AG08395 (cell line): Measurements from ENCODE around the gene TBC1D22A.

Experiments used
- DNase-seq: peaks from one replicate; pipeline ENCODE4 v3.0.0; 2012; ENCODE audit warnings: mixed read lengths, low spot score

TBC1D22A gene

DNA sequence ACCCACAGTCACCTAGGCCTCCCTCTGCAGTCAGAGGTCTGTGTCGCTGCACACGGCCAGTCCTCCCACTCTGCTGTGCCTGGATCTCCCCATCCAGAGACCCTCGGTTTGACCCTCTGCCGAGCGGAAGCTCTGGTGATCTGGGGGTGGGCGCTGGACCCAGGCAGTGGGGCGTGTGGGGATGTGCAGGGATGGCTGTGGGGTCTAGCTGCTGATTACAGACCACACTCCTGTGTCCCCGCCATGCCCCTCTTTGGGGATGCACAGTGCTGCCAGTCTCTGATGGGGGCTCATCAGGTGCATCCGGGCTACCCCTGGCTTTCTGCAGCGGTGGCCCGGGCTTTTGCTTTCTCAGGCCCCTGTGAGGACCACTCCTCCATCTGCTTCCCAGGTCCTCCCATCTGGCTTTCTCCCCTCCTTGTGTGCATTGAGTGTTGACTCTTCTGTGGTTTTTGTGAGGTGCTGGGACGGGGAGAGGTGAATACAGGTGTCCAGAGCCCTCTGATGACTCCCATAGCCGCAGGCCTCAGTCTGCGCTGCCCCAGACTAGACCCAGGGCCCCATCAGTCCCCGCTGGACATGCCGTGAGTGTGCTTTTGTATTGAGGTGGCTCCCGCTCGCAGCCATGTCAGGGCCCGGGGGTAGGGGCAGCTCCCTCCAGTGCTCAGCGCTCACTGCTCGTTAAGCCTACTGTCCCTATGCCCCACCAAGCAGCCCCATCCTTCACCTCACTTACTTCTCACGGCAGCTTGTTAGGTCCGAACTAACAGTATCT lies 251.6 kb downstream of the TBC1D22A start:
- no peak for DNase-seq

DNA sequence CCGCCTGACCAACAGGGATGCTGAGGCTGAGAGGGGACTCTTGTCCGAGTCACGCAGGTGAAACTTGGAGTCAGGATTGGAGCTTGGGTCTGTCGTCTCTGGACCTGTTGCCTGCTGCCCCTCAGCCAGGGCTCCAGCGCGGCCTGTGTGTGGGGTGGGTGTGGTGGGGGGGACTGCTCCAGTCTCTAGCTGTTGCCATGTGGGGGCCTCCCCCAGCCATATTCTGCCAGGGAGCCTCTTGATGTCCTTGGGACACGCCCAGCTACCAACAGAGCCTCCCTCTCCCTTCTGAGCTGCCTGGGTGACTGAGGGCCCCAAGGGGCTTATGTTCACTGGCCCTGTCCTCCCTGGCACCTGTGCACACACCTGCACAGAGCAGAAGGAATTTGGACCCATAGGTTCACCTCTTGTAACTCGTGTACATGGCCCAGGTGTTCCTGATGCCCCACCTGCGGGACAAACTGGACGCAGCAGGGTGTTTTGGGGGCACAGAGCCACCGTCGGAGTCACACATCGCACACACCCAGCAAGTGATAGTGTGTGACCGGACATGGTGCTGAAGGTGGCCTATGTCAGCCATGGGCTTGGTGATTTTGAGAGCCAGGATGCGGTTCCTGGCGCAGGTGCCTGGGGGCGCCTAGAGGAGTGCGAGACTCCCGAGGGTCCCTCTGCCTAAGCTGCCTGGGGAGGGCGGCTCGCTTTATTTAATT lies 252.3 kb downstream of the TBC1D22A start:
- DNase-seq: no peak

DNA sequence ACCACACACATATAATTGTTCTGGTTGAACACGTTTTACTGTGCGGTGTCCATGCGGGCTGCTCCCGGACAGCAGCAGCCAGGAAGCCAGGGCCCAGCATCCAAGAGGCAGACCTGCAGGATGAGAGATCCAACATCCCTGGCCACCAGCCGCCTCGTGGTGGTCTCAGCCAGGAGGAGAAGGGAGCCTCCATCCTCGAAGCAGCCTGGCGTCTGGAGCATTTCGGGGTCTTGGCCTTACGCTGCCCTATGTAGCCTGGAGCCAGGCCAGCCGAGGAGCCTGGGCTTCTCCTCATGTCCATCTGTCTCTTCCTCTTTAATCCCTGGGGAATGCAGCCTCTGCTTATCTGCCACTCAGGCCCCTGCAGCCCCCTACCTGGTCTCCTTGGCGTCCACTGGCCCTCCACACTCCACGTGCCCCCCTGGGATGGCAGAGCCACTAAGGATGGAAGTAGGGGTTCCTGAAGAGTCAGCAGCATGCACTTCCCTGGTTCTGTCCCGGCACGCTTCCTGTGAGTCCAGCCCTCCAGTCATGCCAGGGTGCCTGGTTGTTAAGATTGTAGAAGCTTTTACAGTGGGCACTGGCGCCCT lies 253.2 kb downstream of the TBC1D22A start:
- DNase-seq: no peak

DNA sequence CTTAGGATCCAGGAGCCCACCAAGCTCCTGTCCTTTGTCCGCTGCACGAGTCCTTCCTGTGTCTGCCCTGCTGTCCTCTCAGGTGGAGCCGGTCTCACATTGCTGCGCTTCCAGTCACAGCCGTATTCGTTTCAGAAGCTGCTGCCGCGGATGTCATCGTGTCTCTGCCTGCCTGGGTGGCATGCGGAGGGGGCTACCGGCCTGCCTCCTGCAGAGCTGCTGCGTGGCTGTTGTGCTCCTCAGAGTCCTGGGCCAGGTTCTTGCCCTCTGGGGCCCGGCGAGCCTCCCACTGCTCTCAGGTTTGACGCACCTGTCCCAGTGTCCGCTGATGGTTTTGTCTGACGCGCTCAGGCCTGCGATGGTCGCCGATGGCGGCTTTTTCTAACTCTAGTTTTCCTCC lies 254.2 kb downstream of the TBC1D22A start:
- no peak for DNase-seq

DNA sequence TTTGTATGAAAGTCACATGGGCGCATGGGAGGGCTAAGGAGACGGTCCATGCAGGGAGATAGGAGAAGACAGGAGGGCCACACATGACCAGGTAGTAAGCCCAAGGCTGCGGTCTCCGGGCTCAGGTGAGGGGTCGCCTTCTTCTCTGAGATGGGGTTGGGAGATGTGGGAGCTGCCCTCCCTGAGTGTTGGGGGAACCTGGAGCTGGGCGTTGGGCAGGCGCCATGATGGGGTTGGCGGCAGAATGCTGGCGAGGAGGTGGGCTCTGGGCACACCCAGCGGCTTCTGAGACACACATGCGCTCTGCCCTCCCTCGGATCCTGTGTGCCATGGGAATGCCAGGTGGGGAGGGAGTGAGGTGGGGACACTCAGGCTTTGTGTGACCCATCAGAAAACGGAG lies 254.8 kb downstream of the TBC1D22A start:
- DNase-seq: no peak

DNA sequence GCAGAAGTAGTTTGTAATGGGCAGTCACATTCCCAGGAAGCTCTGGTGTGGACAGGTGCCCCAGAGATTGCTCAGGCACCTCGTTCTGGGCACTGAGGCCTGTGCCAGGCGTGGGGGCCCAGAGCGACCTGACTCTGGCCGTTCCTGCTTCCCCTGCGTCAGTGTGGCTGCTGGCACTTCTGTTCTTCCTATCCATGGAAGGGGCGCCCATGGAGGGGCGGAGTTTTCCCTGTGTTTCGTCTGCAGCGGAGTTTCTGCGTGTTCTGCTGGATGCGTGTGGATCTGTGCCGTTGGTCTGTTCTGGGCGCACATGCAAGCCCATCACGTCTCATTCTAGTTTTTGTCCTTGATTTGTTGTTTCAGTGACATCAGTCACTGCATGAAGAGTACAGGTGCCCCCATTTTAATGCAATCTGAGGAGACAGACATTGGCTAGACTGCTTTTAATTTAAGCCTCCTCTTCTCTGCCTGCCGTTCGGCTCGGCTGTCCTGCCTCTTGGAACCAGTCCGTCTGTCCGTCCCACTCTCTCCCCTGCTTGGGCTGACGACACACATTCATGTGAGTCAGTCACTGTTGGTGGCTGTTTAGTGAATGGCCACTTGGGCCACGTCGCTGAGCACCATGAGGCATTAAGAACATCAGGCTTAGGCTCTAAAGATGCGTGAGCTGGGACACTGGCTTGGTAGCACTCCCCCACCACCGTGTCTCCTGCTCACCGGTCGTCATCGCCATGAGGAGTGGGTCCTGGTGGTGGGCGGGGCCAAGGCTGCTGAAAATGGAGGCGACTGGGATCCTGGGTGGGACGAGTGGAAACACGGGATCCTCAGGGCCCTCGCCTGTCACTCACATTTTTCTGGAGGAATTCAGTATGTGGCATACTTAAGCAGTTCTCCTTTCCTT lies 255.8 kb downstream of the TBC1D22A start:
- DNase-seq: no peak

DNA sequence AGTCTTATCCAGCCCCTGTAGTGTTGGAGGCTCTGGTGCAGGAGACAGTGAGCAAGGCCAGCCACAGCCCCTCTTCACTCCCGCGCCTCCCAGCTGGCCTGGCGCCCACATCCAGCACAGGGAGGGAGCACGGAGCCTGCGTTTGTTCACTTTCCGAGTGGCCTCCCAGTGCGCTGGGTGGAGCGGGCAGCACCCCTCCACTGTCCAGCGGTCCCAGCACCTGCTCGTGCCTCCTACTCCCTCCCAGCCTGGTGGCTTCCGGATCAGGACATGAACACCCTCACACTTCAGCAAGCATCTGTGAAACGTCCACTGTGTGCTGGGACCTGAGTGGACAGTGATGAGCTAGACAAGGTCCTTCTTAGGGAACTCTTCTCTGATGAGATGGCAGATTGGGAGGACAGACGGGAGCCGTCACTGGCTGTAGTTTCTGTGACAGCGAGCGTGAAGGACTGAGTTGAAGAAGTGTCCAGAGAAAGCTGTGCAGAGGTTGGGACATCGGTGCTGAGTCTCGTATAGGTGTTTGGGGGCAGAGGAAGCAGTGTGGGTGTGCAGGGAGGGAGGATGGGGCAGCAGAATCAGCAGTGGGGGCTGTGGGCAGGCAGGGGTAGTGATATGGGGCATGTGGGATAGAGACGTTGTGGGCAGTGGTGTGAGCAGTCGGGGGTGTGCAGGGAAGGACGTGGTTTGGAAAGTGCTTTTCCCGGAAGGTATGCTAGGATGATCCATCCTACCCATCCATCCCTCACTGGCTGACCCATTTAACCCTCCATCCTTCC lies 256.8 kb downstream of the TBC1D22A start:
- DNase-seq: no peak

DNA sequence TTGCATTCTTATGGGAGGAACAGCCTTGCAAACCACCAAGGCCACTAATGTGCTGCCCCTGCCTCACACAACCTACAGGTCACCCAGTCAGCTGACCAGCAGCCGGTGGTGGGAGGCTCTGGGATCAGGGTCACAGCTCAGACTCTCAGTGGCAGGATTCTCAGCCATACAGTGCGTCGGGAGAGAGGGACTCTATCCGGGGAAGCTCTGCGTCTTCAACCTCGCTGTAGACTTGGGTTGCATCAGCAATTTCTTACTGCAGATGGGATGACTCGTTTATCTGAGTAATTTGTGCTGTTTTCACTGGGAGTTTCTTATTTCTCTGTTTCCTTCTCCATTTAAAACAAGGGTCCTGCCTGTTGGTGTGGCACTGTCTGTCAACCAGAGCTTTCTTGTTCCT lies 257.7 kb downstream of the TBC1D22A start:
- peak; percentile 24 for DNase-seq

DNA sequence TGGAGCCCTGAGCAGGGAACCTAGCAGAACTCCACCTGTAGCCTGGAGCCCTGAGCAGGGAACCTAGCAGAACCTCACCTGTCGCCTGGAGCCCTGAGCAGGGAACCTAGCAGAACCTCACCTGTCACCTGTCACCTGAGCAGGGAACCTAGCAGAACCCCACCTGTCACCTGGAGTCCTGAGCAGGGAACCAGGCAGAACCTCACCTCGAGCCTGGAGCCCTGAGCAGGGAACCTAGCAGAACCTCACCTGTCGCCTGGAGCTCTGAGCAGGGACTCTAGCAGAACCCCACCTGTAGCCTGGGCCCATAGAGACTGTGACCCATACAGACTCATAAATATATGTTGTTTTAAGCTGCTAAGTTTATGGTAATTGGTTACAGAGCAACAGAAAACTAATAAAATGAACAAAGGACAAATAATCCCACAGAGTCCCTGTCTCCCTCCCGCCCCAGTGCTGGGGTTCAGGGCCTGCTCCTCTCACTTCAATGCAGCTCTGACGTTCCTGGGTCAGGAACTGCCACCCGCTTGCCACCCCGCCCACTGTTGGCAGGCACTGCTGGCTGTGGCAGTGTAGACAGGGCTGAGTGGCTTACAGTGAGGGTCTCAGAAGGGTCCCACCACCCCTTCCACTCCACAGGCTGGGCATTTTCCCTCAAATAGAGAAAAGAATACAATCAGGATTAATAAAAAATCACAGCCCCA lies 259.1 kb downstream of the TBC1D22A start:
- no peak for DNase-seq

DNA sequence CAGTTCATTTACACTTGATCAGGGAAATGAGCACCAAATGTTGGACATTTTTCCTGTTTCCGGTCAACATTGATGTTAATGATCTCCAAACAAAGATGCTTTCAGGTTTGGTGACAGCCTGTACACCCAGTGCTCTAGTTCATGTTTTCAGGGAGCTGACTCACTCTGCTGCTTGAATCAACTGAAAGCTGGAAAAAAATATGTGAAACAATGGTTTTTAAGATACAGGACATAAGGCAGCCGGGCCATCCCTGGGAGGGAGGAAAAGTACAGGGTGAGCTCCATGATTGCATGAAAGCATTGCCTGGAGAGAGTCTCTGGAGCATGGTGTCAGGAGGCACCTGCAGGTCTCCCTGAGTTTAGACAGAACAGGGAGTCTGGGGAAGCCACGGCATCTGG lies 259.6 kb downstream of the TBC1D22A start:
- peak; percentile 25 for DNase-seq

DNA sequence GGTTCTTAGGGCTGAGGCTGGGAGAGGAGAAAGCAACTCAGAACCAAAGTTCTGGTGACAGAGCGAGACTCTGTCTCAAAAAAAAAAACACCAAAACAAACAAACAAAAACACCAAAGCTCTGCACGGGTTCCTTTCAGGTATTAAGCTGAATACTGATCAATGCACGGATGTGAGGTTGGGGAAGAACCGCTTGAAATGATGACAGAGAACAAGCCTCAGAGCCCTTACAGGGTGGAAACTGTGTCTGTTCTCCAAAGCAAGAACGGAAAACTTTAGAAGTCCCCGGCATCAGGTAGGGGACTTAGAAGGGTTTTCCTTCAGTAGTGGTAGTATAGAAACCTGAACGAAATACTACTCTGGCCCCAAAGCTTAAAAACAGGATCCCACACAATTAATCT lies 260.0 kb downstream of the TBC1D22A start:
- DNase-seq: no peak

DNA sequence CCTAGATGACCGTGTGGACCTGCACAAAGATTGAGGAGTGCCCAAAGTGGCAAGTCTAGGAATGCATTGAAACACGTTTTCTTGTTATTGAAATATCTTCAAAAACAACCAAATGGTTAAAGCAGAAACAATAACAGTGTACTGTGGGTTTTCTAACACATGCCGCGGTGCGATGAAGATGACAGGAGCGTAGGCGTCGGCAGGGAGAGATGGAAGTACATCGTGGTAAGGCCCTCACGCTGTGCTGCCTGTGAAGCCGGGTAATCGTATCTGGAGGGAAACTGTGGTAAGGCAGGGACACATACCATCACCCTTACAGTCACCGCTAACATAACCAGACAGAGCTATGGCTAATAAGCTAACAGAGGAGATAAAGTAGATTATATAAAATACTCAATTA lies 261.4 kb downstream of the TBC1D22A start:
- no peak for DNase-seq

DNA sequence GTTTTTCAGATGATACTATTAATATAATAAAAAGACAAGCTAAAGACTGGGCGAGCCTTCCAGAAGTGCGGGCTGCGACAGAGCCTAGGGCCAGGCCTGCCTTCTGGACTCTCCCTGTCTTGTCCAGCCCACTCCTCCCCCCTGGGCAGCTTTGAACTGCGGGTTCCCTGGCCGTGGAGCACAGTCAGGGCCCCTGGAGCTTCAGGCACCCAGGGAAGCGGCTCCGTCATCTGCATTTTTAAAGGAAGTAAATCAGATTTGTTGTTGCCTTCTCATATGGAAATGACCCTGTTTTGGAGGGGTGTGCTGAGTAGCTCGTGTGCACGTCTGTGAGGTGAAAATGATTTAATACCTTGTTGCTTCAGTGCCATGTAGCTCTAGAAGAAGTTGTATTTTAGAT lies 265.3 kb downstream of the TBC1D22A start:
- no peak for DNase-seq

DNA sequence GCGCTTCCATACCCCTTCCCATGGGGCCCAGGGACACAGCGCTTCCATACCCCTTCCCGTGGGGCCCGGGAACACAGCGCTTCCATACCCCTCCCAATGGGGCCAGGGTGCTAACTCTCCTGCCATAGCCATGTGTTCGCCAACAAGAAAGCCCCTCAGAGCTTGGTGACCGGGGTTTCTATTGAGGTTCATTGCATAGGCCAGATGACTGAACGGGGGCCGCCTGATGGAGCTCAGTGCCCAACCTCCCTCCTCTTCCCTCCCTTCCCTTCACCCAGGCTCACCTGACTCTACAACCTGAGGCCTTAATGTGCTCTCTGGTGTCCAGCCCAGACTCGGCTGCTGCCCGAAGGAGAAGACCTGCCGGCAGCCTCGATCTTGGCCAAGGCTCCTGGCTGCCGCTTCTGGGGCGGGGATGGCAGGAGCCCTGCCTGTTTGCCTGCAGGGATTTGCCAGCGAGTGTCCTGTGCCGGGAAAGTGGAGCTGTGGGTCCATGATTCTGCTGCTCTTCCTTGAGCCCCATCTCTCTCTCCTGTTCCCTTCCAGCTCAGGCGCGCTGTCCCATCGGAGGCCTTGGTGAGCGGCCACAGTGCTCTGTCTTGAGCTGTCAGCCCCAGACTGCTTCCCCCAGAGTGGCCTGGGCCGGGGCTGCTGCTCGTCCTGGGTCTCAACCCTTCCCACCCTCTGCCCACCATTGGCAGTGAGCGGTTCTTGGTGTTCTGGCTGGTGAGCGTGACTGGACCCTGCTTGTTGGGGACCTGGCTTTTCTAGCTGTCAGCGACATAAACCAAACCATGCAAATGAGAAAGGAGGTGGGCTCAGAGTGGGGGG lies 267.0 kb downstream of the TBC1D22A start:
- no peak for DNase-seq

DNA sequence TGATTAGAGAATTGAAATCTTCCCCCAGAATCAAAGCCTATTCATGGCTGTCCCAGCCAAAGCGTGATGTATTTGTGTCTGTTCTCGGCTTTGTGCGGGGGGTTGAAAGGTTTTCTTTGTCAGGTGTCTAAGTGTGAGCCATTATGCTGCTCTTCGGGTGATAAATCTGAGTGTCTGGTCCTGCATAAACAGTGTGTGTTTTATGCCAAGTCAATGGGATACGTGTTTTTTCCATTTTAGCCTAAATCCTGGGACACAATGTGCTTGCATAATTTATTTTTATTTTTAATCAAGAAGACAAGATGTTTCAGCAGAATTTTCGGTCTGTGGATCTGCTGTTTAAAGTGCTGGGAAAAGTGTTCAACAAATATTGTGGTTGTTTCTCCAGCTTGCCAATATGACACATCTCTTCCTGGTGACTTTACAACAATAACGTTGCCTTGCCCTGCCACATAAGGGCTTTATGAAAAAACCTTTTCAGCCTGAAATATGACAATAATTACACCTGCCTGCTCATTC lies 267.8 kb downstream of the TBC1D22A start:
- DNase-seq: peak; percentile 58

DNA sequence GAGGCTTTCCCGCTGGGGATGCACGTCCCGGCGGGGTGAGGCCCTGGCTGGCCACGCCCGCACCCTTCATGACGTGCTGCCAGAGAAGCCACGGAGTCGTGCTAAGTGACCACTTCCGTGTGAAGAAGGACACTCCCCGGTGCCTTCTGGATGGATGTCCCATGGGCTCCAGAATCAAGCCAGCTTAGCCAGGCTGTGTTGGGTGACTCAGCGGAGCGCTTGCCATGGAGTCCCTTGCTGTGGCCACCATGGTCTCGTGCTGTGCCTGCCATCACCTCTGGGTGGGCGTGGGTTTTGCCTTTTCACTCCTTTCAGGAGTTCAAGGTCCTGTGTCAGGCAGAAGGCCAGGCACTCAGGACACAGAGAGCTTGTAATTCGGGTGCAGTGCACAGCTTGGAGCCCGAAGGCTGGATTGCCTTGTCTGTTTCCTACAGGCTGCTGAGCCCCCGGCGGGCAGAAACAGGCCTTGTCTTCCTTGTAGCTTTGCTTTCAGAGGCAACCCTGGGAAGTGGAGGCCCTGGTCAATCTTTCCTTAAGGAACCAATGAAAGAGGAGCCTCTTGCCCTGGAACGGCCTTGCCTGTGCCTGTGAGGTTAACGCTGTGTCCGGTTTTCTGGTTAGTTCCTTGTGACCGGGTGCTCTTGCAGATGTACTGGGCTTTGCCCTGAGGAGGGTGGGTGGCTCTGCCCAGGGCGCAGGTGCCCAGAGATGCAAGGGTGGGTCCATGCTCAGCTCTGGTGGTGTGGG lies 268.6 kb downstream of the TBC1D22A start:
- DNase-seq: peak; percentile 95

DNA sequence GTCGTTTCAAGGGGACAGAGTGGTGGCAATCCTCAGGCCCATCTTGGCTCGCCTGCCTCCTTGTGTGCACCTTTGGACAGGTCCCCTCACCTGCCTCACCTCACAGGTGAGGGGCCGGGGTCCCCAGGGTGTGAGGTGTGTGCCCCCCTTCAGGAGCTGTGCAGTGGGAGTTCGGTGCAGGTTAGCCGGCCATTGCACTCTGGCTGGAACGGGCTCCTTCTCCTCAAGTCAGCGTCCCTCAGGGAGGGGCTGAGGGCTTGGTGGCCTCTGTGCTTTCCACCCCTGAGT lies 269.1 kb downstream of the TBC1D22A start:
- DNase-seq: no peak

DNA sequence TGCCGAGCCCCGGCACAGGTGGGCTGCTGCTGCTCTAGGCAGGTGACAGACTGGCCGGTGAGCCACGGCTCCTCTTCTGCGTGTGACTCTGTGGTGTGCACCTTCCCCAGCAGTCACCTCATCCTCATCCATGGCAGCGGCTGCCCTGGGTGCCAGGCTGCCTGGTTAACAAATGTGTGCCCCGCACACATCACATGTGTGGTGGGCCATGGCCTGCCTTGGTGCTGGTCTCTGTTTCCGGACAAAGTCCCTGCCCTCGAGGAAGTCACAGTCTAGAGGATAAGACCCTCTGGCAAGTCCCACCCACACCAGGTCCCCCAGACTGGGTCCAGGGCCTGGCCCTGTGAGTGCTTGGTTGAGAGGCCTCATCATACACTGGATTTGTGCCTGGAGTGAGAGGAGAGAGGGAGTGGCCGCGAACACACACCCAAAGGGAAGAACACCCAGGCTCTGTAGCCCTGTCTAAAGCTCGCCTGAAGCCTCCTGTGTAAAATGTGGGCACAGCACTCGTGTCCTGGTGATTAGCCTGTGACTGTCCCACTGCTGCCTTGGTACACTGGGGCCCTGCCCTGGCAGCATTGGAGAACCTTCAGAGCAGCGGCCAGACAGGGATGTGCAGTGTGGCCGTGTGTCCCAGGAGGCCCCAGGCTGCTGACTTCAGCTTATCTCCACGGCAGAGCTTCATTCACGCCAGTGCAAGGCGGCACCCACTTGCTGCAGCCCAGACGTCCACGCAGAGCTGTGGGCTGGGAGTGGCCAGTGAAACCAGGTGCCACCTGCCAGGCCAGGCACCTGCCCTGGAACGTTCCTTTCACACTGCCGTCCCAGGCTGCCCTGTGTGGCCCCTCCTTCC lies 269.9 kb downstream of the TBC1D22A start:
- DNase-seq: no peak
